ENCODE data around the gene PTPRT. TPM values are rescaled to one million over a fixed set of nuclear protein-coding genes. Genes with fewer than 3 reads are reported as not detected.

PTPRT gene
- total and polyA plus RNA-seq, 2 experiments from 2014 or later = not detected

GRCh38 chr20:42110301-42110700 is 1079.4 kb downstream of the PTPRT start (continued):
- no peak for TF ChIP-seq CTCF (conservative IDR thresholded peaks at IDR 0.05; ENCODE audit: low read depth in 2 of 2)
- TF ChIP-seq ZNF462 (CRISPR knock-in tag; IDR thresholded peaks at IDR 0.05) = no peak

- Histone ChIP-seq H3K4me3 (no peak overlapping the region), H3K27ac (ENCODE audit: low read depth) (no peak overlapping the region), H2AFZ (no peak overlapping the region), H4K20me1 (replicated peaks; ENCODE audit: insufficient read depth) (no peaks in the 10 kb centered on the region), H3K79me2 (replicated peaks; ENCODE audit: insufficient read depth) (no peaks in the 10 kb centered on the region), H3K9me2 (ENCODE audit: insufficient read depth) (no peaks in the 10 kb centered on the region), H3K4me1 (ENCODE audit: insufficient read depth) (no peaks in the 10 kb centered on the region), H3K4me2 (no peak overlapping the region), H3K36me3 (ENCODE audit: insufficient read depth) (no peaks in the 10 kb centered on the region; the same call in 1 of the 2 replicates), H3F3A (replicated peaks; ENCODE audit: low read depth) (no peaks in the 10 kb centered on the region), H3K27me3 (ENCODE audit: insufficient read depth) (no peaks in the 10 kb centered on the region)
- no peak for ATAC-seq
- Mint-ChIP-seq H3K27ac (no peak overlapping the region), H3K9me3 (peaks cover 100% of the 10 kb centered on the region), H3K36me3 (ENCODE audit: low read depth) (peaks cover 60% of the 10 kb centered on the region), H3K4me3 (no peak overlapping the region), H3K27me3 (ENCODE audit: insufficient read depth, low read depth, poor library complexity) (peaks cover 2% of the 10 kb centered on the region), H3K4me1 (no peaks in the 10 kb centered on the region)
- no peak for DNase-seq (ENCODE audit: low spot score)
- TF ChIP-seq POLR2AphosphoS5 (IDR thresholded peaks at IDR 0.05; ENCODE audit: low read depth) = no peak
Measured at GRCh38 chr20:42102000-42102399, 1087.7 kb downstream of the PTPRT start.
